HG03066 (cell line): ENCODE data around the gene DES.
A peak's percentile ranks its signal among the peaks of the same experiment; 100 is the strongest.
"Not testable (repeated sequence)": the region's sequence is repeated elsewhere in the genome, so short reads cannot be mapped to it uniquely, and the experiment has no call there.

Experiments
- ATAC-seq: cut with Tn5 transposase; IDR thresholded peaks from one replicate; pipeline ENCODE4 v1.9.1; 2021; ENCODE audit warnings: low read depth; ENCODE audit not compliant: unreplicated experiment

Gene DES

GRCh38 chr2:219418155-219419011 is at the start of gene DES:
TSS of gene DES (plus strand) at chr2:219418377. CDS start at chr2:219418463, 86 bp downstream.
- no peak for ATAC-seq

- ATAC-seq = no peak
Measured at GRCh38 chr2:219368690-219369191, 49.4 kb upstream of the DES start.

- no peak for ATAC-seq
Measured at GRCh38 chr2:219369447-219369861, 48.7 kb upstream of the DES start.

- no peak for ATAC-seq
Measured at GRCh38 chr2:219378163-219378851, 39.9 kb upstream of the DES start.

- ATAC-seq = no peak
Measured at GRCh38 chr2:219380926-219381325, 37.3 kb upstream of the DES start.

- no peak for ATAC-seq
Measured at GRCh38 chr2:219381448-219381847, 36.7 kb upstream of the DES start.

- no peak for ATAC-seq
Measured at GRCh38 chr2:219384083-219384713, 34.0 kb upstream of the DES start.

- no peak for ATAC-seq
Measured at GRCh38 chr2:219384859-219385258, 33.3 kb upstream of the DES start.

GRCh38 chr2:219385958-219386520 is 32.1 kb upstream of the DES start:
- no peak for ATAC-seq

GRCh38 chr2:219386532-219387280 is 31.5 kb upstream of the DES start:
- no peak for ATAC-seq

GRCh38 chr2:219387306-219388120 is 30.7 kb upstream of the DES start, which contains the start of gene DNPEP:
TSS of gene DNPEP (minus strand) at chr2:219387912. CDS start at chr2:219387794, 118 bp downstream.
- ATAC-seq = peak; percentile 67

- peak; percentile 75 for ATAC-seq
Measured at GRCh38 chr2:219388121-219388906, 29.9 kb upstream of the DES start.

- ATAC-seq = no peak
Measured at GRCh38 chr2:219388907-219389156, 29.3 kb upstream of the DES start.

GRCh38 chr2:219392754-219393153 is 25.4 kb upstream of the DES start:
- no peak for ATAC-seq

GRCh38 chr2:219395056-219395455 is 23.1 kb upstream of the DES start:
- ATAC-seq = not testable (repeated sequence)

GRCh38 chr2:219395609-219396008 is 22.6 kb upstream of the DES start:
- no peak for ATAC-seq

GRCh38 chr2:219396863-219397457 is 21.2 kb upstream of the DES start:
- no peak for ATAC-seq

GRCh38 chr2:219398721-219399363 is 19.3 kb upstream of the DES start:
- no peak for ATAC-seq
